Fibroblast of pulmonary artery (primary cell): ENCODE measurements around the gene PAX7.

Experiments
- DNase-seq: peaks from one replicate; pipeline ENCODE4 v3.0.0-alpha.2; 2010; ENCODE audit warnings: low read depth
- H3K4me3 ChIP-seq: replicated peaks from 2 replicates; pipeline ENCODE4 v1.5.1; 2011; ENCODE audit warnings: low read depth, mild to moderate bottlenecking, control low read depth, low read length, moderate library complexity
- TF ChIP-seq, protein P1 (sequence below): IDR thresholded peaks from 2 replicates; pipeline ENCODE4 v1.5.1; 2011; ENCODE audit warnings: mild to moderate bottlenecking, control low read depth, low read length, inconsistent platforms; ENCODE audit errors: missing control alignments

PAX7 gene

DNA sequence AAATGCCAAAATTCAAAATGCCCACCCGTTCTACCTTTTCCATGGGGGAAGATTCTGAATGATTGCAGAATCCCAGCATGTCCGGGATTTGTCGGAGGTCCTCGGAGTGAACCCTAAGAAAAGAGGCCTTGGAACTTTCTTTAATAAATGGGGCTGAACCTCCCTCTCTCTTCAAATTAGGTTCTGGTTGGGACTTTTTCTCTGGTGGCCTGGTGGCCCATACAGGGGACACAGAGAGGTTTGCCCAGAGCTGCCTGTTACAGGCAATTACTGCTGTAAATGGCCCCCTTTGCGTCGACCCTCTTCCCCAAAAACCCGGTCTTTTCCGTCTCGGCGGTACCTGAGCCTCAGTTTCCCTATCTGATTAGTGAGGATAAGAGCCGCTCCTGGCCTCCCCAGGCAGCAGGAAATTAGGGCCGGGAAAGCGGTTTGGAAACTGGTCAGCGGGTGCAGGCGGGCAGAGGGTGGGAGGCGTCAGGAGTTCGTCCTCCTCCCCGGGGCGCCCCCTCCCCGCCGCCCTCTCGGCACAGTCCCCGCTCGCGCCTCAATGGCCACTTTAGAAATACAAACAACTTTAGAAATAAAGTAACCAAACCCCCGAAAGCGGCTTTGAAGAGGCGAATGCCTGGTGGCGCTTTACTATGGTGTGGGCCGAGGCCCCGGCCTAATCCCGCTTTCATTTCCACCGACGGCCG lies 15.6 kb downstream of the PAX7 start:
- H3K4me3 ChIP-seq: no peak overlapping the region
- TF ChIP-seq, protein P1, sequence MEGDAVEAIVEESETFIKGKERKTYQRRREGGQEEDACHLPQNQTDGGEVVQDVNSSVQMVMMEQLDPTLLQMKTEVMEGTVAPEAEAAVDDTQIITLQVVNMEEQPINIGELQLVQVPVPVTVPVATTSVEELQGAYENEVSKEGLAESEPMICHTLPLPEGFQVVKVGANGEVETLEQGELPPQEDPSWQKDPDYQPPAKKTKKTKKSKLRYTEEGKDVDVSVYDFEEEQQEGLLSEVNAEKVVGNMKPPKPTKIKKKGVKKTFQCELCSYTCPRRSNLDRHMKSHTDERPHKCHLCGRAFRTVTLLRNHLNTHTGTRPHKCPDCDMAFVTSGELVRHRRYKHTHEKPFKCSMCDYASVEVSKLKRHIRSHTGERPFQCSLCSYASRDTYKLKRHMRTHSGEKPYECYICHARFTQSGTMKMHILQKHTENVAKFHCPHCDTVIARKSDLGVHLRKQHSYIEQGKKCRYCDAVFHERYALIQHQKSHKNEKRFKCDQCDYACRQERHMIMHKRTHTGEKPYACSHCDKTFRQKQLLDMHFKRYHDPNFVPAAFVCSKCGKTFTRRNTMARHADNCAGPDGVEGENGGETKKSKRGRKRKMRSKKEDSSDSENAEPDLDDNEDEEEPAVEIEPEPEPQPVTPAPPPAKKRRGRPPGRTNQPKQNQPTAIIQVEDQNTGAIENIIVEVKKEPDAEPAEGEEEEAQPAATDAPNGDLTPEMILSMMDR: no peak

DNA sequence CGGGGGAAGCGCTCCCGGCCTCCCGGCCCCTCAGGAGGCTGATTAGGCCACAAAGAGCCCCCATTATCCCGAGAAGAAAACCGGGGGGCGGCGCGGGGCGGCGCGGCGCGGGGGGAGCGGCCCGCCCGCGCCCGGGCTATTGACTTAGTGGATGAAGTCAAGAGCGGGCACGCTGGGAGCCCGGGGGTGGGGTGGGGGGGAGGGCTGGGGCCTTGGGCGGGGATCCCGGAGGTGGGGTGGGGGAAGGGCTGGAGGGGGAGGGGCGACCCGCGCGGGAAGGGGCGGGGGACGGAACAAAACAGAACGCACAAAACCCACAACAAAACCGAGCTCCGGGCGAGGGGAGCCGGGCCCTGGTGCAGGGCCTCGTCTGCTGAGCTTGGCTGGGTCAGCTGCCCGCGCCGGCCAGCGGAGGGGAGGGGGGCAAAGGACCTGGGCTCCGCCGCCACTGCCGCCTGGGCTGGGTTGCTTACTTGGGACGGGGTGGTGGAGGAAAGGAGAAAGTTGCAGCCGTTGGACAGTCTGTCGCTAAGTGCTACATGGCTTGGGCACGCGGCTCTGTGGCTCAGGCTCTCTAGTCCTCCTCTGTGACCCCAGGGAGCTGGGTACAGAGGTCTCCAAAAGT lies 16.3 kb downstream of the PAX7 start:
- no peak for DNase-seq
- TF ChIP-seq, protein P1: no peak
- H3K4me3 ChIP-seq: no peak overlapping the region

More for the DNA sequence above, 15.6 kb downstream of the PAX7 start:
- no peak for DNase-seq

DNA sequence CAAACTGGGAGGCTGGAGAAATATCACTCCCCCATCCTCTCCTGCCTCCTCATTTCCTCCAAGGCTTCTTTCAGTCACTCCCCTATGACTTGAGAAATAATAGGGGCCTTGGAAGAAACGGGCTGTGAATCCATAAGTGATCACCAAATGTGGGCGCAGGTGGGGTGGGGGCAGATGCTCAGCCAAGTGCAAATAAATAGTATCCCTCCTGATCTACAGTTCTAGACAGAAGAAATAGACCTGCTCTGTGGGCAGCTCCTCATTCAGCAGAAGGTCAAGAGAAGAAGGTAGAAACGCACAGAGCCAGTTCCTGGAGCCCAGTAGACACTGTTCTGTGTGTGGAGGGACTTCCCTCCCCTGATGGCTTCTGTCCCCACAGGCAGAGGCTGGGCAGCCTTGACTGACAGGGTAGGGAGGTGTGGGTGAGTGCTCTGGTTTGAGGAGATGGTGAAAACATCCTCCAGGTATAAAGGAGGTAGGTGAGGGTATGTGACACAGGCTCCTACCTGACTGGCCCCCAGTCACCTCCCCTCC lies 17.1 kb downstream of the PAX7 start:
- H3K4me3 ChIP-seq: no peak overlapping the region
- TF ChIP-seq, protein P1: no peak
- no peak for DNase-seq

DNA sequence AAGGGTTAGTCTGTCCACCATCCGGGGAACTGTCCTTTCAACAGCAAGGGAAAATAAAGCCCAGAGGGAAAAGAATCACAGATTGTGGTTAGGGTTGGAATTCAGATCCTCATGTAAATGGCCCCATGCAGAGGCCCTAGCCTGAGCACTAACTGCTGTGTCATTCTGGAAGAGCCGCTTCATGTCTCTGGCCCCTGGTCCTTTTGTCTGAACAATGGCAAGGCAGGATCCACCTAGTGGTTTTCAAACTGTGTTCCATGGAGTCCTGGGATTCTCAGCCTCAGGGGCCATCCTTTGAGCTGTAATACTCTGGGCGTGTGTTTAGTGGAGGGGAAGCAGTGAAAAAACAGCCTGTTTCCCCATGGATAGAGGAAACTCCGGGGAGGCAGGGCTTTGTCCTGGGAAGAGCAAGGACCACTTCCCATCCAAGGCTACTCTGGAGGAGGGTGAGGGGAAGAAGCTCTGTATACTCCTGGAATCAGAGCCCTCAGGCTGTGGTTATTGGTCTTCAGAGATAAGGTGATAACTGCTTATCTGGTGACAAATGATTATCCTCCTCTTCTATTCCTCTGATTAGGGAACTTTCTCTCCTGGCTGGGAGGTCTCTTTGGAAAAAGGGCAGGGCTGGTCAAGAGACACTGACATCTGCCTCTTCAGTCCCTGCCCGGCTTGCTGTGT lies 19.2 kb downstream of the PAX7 start:
- H3K4me3 ChIP-seq: no peak overlapping the region
- DNase-seq: no peak
- TF ChIP-seq, protein P1: no peak

DNA sequence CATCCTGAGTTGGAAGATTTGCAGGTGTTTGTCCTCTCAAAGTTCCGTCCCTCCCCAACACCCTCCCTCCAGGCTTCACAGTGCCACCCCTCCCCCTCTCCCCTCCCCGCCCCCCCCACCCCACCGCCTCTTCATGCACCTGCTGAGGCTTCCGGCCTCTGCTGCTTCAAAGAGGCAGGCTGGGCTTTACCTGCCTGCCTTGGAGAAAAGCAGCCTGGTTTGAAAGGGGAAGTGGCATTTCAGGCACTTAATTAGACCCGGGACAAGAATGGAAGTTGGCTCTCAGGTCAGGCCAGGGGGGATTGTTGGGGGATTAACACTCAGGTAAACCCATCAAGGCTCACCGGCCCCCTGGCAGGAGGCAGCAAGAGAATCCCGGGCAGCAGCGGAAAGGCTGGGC lies 21.1 kb downstream of the PAX7 start:
- no peak overlapping the region for H3K4me3 ChIP-seq
- no peak for DNase-seq
- TF ChIP-seq, protein P1: no peak

DNA sequence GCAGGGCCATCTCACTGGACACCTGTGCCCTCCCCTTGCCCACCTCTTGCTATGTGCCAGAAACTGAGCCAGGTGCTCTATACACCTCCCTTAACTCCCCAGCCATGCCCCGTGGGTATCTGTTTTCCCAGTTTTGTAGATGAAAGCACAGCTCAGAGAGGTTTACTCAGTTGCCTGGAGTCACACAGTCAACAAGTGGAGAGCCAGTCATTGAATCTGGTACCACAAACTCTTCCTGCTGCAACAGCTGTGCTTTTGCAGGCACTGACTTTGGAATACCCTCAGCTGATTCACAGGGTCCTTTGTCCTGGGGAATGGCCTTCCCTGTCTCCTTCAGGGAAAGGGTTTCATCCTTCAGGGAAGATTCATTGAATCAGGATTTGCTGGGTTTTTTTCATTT lies 22.1 kb downstream of the PAX7 start:
- no peak overlapping the region for H3K4me3 ChIP-seq
- no peak for DNase-seq
- TF ChIP-seq, protein P1: no peak
